Epithelial cell of esophagus (primary cell): ENCODE data around the gene PIK3R6.
A peak's percentile ranks its signal among the peaks of the same experiment; 100 is the strongest.

ENCODE experiments used
- DNase-seq: peaks from one replicate; pipeline ENCODE4 v3.0.0; 2010; ENCODE audit warnings: low read depth
- H3K4me3 ChIP-seq: 2 replicates; pipeline ENCODE4 v1.5.1; 2011; ENCODE audit warnings: mild to moderate bottlenecking, low read length, control low read depth
- CTCF ChIP-seq: IDR thresholded peaks from 2 replicates; pipeline ENCODE4 v1.5.1; 2011; ENCODE audit warnings: low read depth, mild to moderate bottlenecking, low read length, control low read depth, inconsistent platforms; ENCODE audit not compliant: insufficient read depth; ENCODE audit errors: missing control alignments

Gene PIK3R6

GRCh38 chr17:8849311-8850041, 18.0 kb downstream of the PIK3R6 start:
- TF ChIP-seq CTCF, result no peak
- DNase-seq, result no peak
- no peak overlapping the region for H3K4me3 ChIP-seq

DNA sequence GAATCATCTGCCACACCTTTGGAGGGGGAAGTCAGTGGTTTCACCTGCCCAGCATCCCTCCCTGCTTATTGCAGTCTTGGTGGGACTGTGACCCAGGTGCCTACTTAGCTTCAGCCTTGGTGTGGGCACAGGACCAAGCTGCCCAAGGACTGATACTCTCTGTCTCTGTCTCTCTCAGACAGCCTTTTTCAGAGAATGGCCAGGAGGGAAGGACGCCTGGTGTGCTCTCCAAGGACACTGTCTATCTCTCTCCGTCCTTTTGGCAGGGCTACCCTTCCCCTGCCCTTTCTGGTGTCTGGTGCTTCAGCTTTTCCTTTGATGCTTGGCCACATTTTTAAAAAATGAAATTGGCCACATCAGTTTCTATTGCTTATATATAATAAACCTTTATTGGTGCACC, 19.6 kb downstream of the PIK3R6 start:
- DNase-seq, result no peak
- TF ChIP-seq CTCF, result no peak
- H3K4me3 ChIP-seq, result no peak overlapping the region

DNA sequence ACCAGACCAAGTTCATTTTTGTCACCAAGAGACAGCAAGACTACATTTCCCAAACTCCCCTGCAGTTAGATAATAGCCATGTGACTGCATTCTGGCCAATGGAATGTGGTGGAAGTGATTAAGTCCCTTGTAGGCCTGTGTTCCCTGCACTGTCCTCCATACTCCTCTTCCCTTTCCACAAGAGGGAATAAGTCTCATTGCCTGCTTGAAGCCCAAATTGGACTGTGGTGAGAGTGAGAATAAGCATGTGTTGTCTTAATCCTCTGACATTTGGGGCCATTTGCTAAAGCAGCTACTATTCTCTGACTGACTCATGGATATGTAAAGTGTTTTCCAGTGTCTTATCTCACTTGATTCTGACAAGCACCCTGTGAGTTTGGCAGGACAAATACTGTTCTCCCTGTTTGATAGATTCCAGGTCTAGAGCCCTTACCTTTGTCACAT, 20.7 kb downstream of the PIK3R6 start:
- peak; percentile 37 for DNase-seq

GRCh38 chr17:8844229-8845218, 22.9 kb downstream of the PIK3R6 start:
- TF ChIP-seq CTCF, result no peak
- no peak overlapping the region for H3K4me3 ChIP-seq
- no peak for DNase-seq

More for the DNA sequence above, 20.7 kb downstream of the PIK3R6 start:
- H3K4me3 ChIP-seq, result no peak overlapping the region
- no peak for TF ChIP-seq CTCF

- no peak overlapping the region for H3K4me3 ChIP-seq
- TF ChIP-seq CTCF, result no peak
- DNase-seq, result no peak
Measured at GRCh38 chr17:8843344-8843743, 24.1 kb downstream of the PIK3R6 start.

DNA sequence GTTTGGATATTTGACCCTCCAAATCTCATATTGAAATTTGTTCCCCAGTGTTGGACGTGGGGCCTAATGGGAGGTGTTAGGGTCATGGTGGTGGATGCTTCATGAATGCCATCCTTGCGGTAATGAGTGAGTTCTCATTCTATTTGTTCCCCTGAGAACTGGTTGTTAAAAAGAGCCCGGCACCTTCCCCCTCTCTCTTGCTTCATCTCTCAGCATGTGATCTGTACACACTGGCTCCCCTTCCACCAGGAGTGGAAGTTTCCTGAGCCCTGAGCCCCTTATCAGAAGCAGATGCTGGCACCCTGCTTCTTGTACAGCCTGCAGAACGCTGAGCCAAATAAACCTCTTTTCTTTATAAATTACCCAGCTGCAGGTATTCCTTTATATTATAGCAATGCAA, 25.6 kb downstream of the PIK3R6 start:
- no peak for TF ChIP-seq CTCF
- DNase-seq, result no peak
- no peak overlapping the region for H3K4me3 ChIP-seq
